ENCODE data around the gene MTFR1L.

Gene MTFR1L

DNA sequence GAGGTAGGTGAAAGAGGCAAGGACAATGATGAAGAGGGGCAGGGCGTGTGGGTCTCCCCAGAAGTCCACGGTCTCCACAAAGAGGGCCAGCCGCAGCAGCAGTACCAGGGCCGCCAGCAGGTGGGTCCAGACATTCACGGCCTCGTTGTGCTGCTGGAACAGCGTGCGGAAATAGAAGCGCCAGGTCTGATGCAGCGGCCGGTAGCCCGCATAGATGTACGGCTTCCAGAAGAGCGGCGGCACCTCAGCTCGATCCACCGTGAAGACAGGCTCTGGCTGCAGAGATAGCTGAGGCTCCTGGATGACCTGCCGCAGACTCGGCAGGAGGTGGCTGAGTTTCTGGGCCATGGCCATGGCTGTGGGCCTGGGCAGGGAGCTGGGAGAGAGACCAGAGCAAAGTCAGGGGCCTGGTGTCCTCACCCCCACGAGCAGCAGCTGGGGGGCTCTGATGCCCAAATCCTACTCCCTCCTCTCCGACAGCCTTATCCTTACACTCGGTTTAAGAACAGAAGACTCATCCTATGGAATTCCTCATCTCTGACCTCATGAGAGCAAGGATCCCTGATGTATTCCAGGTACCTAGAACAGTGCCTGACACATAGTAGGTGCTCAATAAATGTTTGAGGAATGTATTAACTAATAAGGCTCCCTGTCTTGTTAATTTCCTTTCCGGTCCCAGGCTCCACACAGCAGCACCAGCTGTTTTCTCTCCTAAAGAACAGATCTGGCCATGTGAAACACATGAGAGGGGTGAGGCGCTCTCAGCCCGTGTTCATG lies 43.9 kb downstream of the MTFR1L start:
- DNase-seq = no peak

DNA sequence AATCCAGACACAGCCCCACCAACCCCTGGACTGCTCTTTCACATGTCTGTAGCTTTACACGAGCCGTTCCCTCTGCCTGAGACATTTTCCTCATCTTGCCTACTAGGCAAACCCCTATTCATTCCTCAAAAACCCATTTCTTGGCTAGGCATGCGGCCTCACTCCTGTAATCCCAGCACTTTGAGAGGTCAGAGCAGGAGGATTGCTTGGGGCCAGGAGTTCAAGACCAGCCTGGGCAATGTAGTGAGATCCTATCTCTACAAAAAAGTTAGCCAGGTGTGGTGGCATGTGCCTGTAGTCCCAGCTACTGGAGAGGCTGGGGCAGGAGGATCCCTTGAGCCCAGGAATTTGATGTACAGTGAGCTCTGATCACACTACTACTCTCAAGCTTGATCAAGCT lies 44.7 kb downstream of the MTFR1L start:
- DNase-seq = no peak

DNA sequence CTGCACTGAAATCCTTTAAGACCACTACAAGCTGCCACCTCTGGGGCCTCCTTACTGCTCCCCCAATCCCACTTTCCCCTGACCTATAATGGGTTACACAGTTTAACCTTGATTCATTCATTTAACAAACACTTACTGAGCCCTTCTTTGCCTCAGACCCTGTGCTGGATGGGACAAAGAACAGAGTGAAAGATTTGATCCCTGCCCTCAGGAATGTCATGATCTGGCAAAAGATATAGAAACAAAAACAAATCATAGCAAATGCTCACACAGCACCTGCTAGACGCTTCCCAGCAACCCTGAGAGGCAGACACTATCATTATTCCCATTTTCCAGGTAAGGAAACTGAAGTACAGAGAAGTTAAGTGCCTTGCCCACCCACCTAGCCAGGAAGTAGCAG lies 46.5 kb downstream of the MTFR1L start:
- no peak for DNase-seq

DNA sequence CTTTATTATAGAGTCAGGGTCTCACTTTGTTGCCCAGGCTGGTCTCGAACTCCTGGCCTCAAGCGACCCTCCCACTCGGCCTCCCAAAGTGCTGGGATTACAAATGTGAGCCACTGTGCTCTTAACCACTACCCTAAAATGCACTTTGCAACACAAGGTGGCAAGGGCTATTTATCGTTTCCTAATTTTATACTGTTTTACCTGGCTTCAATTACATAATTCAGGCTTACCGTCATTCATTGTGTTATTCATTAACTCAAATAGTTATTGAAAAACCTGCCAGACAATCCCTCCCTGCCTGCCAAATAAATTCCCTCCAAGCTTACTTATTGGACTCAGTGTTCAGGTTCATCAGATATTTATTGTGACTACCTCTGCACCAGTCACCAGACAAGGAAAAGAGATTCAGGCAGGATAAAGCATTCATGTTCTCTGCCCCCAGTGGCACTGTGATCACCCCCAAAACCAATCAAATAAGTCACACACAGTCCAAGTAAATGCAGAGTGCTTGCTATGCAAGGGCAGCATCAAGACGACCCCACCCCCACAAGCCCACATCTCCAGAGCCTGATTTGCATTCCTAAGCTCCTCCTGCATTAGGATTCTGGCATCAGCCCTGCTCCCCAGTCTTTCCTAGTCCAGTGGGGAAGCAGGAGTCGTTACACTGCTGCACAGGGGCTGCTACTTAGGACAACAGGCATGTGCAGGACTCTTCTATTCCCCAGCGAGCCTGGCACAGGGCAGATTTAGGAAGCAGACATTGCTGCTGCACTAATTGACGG lies 47.6 kb downstream of the MTFR1L start:
- DNase-seq = no peak

DNA sequence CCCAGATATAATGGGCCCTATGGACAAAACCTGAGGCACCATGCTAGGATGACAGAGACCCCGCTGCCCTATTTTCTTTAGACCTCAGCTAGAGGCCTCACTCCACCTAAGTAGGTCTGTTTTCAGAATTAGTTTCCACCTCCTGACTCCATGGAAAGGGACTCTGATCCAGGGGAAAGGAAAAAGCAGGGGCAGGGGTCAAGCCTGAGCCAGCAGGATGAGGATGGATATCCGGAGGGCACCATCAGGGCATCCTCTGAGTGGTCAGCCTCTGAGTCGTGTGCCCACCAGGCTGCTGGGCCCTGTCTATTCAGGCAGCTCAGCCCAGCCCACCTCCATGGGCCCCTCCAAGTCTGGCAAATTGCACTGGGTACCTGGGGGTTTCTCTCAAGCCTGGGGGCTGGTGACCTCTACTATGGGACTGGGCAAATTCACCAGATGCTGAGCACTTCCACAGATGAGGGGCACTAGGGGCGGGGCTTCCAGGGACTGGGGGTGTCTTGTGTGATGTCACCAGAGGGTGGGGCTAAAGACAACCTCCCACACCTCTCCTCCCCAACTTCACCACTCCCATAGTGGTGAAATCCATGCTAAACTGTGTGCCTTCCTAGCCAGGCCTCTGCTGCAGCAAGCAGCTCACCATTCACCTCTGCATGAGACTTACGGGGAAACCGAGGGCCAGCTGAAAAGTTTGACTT lies 50.3 kb downstream of the MTFR1L start:
- DNase-seq = no peak

DNA sequence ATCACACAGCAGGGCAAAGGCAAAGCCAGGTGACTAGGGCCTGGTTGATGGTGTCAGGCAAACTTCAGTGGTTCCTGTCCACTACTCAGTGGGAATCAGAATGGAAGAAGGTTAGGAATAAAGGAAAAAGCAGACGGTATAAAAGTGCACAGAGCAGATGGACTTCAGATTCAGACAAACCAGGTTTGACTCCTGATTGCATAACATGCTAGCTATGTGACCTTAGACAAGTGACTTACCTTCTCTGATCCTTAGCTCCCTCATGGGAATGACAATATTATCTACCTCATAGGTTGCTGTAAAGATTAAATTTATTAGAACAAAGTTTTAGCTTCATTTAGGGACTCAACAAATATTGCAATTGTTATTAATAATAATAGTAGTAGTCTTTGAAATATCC lies 50.9 kb downstream of the MTFR1L start:
- DNase-seq = no peak

DNA sequence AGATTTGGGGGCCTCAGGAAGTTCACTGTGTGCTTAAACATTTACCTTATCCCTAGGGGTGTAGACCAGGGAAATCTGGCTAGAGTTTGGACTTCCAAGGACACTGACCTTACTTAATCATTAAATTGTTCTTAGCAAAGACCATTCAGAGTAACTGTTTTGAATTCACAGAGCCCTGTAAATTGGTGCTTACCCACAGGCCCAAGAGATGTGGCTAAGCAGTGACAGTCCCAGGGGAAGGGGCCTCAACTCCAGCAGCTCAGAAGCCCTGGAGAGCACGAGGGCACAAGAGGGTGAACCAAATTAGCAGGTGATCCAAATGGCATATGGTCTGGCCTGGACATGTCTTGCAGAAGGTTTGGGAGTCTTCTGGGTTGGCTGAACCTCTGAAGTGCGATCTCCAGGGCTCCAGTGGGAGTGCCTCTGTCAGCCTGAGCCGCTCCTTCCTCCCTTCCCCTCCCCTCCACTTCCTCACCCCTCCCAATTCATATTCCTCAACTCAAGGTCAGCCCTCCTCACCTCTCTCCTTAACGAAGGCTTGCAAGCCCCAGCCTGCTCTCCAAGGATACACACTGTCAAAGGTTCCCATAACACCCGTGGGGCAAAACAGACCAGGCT lies 51.4 kb downstream of the MTFR1L start:
- no peak for DNase-seq

DNA sequence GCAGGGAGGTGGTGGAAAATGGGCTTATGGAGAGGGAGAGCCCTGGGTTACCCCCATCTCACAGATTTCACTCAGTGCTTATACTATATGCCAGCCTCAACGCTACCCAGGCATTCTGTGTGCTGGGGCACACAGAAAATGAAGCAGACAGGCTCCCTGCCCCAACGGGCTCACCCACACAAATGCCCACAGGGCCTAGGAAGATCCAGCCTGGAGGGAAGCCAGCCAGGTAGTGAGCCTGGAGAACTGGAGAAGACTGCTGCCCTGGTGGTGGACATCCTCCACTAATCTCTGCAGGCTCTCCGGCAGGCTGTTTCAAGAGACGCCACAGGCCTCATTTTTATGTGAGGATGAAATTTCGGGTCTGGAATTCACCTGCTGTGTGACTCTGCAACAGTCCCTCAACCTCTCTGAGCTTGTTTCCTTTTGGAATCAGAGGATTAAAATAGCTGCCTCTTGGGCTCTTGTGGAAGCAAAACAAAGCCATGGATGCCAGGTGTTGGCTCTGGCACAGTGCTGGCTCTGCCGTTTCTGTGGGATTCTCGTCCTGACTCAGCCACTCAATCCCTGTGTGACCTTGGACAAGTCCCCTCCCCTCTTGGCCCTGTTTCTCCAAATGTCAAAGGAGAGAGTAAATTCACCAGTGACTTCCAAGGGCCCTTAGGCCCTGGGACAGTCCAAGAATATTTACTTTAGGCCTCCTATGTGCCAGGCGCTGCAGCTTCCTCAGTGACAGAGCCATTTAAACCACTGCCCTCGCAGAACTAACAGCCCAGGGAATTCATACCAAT lies 52.1 kb downstream of the MTFR1L start:
- DNase-seq = no peak

DNA sequence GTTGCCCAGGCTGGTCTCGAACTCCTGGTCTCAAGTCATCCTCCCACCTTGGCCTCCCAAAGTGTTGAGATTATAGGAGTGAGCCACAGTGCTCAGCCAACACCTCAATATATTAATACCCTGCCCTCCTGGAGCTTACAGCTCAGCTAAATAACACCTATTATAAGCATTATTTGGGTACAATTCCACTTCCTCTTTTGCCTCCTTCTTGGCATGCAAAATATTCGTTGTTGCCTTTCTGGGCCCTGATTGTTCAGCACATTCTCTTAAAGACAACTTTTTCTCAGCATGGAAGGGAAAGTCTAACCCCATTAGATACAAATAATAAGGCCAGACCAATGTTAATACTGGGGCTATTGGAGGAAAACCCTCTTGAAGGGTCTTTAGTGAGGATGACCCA lies 53.0 kb downstream of the MTFR1L start:
- DNase-seq = no peak

DNA sequence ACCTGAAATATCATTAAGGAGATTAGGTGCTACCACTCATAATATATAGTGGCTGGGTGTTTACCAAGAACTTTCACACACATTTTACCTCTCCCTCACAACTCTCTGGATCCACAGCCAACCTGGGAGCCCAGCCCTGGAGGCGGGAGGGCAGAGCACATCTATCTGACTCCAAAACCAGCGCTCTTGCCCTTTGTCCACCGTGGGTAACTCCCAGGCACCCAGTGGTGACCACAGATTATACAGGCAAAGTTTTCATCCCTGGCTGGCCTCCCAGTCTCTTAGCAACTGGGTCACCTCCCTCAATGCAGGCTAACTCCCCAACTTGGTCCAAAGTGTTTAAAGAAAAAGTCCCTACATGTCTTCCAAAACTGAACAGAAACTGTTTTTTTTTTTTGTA lies 53.4 kb downstream of the MTFR1L start:
- no peak for DNase-seq

DNA sequence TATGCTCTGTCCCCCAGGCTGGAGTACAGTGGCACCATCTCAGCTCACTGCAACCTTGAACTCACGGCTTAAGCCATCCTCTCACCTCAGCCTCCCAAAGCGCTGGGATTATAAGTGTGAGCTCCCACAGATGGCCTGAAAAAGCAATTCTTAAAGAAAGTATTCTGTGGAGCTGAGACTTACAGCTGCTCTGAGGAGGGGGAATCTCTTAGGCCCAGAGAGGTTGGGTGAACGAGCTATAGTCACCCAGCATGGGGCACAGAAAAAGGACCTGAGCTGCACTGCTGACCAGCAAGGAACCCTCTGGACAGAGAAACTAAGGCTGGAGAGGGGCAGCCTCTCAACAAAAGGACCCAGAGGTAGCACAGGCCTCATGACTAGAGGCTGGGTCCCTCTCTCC lies 54.5 kb downstream of the MTFR1L start:
- DNase-seq = no peak

DNA sequence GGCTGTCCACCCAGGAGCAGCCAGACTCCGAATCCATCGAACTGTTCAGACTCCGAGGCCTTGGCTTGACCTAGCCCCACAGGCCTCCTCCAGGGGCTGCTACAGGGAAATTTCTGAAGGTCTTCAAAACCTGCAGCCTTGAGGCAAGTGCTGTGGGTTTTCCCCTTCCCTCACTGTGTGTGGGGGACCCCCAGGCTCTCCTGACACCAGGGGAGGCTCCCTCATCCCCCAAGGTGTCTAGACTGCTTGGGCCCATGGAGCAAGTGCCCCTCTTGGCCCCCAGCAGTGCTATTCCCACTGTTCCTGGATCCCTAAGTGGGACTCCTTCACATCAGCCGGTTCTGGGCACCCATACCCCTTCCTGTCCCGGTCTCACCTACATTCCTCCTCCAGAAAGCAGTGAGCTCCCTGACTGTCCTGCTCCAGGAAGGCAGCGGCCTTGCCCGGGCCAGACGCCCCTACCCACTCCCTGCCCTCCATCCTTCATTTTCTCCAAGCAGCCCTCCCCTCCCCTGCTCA lies 54.9 kb downstream of the MTFR1L start:
- no peak for DNase-seq

DNA sequence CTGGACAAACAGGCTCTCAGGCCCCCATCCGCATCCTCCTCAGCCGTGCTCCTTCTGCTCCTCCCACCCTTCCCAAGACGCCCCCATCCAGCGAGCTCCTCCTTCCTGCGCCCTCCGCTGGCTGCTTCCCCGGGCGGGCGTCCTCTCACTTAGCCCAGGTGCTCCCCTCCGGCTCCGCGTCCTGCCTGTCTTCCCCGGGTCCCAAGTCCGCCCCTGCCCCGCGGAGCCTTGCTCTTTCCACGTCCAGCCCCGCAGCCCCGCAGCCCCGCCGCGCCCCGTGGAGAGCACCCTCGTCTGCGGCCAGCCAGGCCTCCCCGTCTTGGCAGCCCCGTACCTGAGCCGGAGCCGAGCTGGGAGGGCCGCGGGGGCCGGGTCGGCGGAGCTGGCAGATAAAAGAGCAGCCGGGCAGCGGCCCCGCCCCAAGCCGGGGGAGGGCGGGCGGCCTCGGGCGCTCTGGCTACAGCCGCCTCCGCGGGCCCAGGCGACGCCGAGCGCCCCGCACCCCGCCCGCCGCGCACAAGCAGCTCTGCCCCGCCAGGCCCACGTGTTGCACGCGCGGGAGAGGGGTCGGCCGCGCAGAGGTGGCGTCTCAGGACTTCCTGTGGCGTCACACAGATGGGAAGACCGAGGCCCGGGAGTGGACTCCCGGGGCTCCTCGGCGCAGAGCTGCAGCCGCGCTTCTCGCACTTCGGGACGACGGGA lies 55.6 kb downstream of the MTFR1L start, which contains the start of gene PAQR7:
Gene PAQR7 (minus strand): TSS at position 555 of the 702 bp plus-strand sequence. CDS start 11,869 bp downstream, outside the sequence.
- peak; percentile 86 for DNase-seq

DNA sequence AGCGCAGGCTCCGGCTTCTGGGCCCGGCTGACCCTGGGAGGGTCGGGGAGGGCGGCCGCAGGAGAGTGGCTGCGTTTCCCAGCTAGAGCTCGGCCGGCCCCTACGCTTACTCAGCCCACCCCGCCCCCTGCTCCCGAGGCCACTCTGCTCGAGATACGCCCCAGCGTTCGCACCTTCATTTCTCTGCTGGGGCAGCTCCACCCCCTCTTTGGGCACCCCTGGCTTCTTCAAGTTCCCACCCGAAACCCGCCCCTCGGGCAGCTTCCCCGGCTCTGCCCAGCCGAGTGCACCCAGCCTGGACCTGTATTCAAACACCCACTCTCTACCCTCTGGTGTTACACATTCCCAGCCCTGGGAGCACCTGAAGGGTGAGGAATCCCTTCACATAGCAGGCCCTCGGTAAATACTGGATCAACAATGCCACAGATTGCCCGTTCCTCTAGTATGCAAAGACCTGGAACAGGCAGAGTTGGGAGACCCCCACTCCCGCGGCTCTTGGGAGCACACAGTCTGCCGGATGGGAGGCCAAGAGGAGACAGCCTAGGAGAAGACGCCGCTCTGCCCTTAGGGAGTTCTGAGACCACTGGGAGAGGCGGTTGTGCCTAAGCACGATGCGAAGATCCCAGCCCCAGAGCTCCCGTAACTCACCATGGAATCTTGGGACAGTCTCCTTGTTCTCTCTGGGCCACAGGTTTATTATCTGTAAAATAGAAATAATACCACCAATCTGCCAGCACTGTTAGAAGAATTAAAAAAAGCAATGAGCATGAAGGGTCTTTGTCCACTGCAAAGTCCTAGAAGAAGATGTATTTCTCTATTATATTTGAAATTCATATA lies 56.3 kb downstream of the MTFR1L start:
- DNase-seq = no peak

DNA sequence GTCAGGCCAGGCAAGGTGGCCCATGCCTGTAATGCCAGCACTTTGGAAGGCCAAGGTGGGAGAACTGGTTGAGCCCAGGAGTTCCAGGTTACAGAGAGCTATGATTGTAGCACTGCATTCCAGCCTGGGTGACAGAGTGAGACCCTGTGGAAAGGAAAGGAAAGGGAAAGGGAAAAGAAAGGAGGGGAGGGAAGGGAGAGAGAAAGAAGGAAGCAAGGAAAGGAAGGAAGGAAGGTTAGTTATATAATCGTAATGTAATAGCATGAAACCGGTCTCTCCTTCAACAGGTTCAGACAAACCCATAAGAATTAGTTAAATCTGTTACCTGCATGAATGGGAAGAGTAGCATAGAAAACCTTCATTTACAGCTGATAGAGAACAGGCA lies 56.9 kb downstream of the MTFR1L start:
- DNase-seq = no peak

DNA sequence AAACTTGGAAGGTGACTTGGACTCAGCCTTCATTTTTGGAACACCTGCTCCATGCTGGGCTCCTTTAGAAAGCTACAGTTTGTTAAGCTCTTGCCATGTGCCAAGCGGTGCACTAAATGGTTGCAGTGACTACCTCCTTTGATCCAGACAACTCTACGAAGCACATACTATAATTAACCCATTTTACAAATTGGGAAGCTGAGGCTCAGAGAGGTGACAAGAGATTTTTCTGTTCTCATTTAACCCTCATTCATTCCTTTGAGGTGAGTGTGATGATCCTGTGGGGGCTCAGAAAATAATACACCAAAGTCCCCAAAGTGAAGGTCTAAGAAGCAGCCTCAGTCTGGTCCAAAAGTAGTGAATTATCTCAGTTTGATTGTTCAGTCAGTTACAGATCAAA lies 57.4 kb downstream of the MTFR1L start:
- DNase-seq = no peak

DNA sequence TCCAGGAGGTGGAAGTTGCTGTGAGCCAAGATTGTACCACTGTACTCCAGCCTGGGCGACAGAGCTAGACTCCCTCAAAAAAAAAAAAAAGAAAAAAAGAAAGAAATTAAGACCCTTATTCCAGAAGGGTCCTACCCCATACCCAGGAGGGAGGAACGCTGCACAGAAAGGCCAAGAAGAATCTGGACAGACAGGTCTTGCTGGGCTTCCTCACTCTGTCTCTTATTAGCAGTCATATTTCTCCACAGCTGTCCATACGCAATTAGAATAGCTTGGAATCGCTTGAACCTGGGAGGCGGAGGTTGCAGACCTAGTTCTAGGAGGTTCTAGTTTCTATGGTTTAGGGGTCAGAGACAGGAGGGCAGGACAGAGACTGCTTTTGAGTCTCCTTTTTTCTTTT lies 58.9 kb downstream of the MTFR1L start:
- DNase-seq = no peak

DNA sequence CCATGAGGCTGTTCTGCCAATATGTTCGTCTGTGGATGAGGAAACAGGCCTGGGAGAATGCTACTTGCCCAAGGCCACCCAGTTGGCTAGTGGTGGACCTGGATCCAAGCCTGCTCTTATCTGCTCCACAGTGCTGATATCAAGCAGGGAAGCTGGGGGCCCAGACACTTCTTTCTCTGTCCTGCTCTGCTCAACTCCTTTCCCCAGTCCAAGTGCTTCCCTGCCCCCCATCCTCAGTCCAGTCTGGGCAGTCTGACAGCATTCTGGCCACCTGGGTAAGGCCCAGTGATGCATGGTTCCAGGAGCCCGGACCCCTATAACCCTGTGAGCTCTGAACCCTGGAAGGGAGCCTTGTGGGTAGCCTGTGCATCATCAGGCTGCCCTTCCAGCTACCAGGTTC lies 59.9 kb downstream of the MTFR1L start:
- no peak for DNase-seq

DNA sequence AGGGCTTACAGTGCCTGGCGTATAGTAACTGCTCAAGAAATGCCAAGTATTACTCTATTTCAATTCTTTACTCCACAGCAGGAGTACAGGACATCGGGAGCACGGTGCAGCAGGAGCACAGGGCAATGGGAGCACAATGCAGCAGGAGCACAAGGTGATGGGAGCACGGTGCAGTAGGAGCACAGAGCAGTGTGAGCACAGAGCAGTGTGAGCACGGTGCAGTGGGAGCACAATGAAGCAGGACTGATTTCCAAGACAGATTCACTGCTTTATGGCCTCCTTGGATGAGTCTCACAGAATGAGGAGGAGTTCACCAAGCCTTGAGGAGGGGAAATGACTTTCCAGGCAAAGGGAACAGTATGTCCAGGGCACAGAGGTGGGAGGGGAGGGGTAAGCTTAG lies 60.8 kb downstream of the MTFR1L start:
- DNase-seq = no peak

DNA sequence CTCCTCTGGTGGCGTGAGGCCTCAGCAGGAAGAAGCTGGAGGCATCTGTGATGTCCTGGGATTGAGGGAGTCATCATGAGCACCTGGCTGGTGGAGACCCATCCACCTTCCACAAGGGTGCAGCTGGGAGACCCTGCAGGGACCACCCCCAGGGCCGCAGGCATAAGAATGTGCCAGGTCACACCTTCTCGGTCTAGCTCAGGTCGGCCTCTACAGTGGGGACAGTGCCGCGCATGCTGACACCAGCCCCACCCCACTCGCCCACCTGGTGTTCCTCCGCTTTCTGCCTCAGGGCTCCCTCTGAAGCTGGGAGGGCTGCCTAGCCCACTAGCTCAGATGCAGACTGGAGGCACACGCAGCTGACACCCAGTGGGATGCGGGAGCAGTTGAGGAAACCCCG lies 61.5 kb downstream of the MTFR1L start:
- DNase-seq = no peak

Data from fibroblast of skin of abdomen (primary cell).